AG20443 (cell line): Measurements from ENCODE around the gene INVS.
"Not testable (repeated sequence)": the region's sequence is repeated elsewhere in the genome, so short reads cannot be mapped to it uniquely, and the experiment has no call there.

Experiments used
- DNase-seq: peaks from one replicate; pipeline ENCODE4 v3.0.0; 2012; ENCODE audit warnings: low spot score, mixed read lengths

INVS gene

GRCh38 chr9:100281676-100282387 is 182.8 kb downstream of the INVS start:
- no peak for DNase-seq

DNA sequence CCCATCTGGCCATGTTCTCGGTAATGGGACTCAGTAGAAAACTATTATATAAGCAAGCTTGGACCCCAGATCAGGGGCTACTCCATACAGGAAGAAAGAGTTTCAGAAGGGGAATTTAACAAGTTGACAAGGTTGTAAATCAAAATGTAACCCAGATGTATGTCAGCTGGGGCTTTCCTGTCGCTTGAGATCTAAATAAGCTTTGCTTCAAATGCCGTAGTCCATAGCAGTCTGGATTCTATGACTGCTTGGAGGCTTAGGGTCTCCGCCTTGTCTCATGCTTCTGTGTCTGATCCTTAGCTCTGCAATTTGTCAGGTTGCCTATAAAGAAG is 183.3 kb downstream of the INVS start:
- no peak for DNase-seq

DNA sequence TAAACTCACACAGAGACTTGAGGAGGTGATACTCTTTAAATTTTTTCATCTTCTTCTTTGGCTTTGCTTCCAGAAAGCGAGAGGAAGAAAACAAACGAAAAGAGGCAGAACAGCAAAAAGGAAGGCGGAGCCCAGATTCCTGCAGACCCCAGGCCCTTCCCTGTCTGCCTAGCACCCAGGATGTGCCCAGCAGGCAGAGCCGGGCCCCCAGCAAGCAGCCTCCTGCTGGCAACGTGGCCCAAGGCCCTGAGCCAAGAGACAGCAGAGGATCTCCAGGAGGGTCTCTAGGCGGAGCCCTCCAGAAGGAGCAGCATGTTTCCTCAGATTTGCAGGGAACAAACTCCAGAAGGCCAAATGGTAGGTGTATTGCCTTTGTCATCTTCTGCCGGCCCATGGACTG is 185.2 kb downstream of the INVS start:
- no peak for DNase-seq

DNA sequence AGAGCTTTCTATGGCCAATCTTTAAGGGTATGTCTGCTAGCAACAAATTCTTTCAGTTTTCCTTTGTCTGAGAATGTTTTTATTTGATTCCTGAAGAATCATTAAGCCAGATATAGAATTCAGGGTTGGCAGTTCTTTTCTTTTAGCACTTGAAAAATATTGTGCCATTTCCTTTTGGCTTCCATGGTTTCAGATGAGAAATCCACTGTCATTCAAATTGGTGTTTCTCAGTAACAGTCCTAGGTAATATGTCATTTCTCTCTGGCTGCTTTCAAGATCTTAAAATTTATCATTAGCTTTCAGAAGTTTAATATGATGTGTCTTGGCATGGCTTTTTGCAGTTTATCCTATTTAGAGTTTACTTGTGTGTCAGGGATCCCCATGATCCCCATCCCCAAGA is 186.0 kb downstream of the INVS start:
- no peak for DNase-seq

- DNase-seq = no peak
Observed at GRCh38 chr9:100285601-100286000, 186.6 kb downstream of the INVS start.

DNA sequence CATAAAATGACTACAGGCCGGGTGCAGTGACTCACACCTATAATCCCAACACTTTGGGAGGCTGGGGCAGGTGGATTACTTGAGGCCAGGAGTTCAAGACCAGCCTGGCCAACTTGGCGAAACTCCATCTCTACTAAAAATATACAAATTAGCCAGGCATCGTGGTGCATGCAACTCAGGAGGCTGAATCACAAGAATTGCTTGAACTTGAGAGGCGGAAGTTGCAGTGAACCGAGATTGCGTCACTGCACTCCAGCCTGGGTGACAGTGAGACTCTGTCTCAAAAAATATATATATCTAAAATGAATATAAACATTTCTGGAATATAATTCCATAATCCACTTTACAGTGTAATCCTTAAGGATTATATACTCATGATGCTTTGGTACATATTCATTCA is 187.2 kb downstream of the INVS start:
- no peak for DNase-seq

DNA sequence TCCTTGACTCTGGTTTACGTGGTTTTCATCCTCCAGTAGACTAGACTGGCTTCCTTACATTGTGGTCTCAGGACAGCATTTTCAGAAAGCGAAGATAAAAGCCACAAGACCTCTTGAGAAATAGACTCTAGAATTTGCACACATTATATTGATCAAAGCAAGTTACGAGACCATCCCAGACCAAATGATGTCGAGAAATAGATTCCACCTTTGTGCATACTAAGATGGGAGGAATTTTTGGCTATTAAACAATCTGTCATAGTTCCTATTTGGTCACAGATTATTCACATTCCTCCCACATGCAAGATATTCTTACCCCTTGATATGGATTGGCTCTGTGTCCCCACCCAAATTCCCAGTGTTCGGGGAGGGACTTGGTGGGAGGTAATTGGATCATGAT is 188.1 kb downstream of the INVS start:
- no peak for DNase-seq

DNA sequence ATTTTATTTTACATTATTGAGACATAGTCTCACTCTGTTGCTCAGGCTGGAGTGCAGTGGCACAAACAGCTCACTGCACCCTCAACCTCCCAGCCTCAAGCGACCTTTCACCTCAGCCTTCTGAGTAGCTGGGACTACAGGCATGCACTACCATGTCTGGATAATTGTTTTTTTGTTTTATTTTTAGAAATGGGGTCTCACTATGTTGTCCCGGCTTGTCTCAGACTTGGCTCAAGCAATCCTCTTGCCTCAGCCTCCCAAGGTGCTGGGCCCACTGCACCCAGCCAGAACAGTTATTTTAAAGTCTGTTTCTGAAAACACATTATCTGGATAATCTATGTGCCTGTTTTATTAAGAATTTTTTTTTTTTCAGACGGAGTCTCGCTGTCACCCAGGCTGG is 191.7 kb downstream of the INVS start:
- DNase-seq = no peak

- no peak for DNase-seq
Observed at GRCh38 chr9:100292414-100292813, 193.4 kb downstream of the INVS start.

DNA sequence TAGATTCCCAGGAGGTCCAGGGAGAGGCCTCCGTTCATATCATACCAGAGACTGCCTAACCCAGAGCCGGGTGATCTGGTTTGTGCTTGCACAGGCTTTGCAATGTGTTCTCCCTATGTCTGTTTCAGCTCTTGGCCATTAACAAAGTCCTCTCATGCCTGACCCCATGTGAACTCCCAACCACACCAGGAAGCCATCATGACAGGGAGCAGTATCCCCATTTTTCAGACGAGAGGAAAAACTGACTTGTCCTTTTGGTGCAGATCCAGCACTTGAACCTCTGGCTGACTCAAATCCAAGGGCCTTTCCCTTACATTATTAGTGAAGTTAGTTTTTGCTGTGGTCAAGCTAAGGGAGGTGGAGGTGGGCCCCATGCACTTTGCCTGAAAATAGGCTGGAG is 195.3 kb downstream of the INVS start:
- DNase-seq = no peak

DNA sequence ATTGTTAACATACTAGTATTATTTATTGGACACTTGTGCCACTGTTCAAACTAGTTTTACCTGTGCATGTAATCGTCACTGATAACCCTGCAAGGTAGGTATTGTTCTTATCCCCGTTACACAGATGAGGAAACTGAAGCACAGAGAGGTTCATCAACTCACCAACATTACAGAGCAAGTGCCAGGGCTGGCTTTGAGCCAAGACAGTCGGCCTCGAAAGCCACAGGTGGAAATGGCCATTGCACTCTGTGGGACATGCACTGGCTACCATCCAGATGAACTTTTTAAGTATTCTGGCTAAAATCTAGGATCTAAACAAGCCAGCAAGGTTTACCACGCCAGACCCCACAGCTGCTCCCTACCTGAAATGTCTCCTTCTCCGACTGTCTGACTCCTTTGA is 195.8 kb downstream of the INVS start:
- no peak for DNase-seq

GRCh38 chr9:100295240-100295639 is 196.2 kb downstream of the INVS start:
- no peak for DNase-seq

DNA sequence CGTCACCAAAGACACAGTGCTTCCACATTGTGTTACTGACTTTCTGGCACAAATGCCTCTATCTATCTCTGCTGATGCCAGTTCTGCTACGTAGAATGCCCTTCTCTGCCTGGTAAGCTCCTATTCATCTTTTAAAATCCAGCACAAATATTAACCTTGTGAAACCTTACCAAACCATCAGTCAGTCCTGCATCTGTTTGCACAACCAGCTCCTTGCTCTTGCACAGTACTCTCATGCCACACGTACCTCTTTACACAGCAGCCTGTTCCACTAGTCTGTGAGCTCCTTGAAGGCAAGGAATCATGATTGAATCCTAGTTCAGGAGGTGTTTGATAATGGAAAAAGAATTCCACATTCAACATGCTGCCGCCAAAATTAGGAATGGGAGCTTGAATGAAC is 197.4 kb downstream of the INVS start:
- no peak for DNase-seq

- no peak for DNase-seq
Observed at GRCh38 chr9:100298378-100298777, 199.3 kb downstream of the INVS start.

DNA sequence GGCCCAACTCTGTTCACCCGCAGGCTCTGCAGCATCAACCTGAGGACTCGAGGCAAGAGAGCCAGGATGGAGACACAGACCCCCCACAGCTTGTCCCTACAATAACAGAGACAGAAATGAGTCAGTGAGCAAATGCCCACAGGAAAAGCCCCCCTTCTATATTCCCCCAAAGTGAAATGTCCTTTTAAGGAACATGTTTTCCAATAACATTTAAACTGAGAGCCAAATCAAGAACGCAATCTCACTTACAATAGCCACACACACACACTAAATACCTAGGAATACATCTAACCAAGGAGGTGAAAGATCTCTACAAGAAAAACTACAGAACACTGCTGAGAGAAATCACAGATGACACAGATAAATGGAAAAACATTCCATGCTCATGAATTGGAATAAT is 204.7 kb downstream of the INVS start:
- DNase-seq = no peak

DNA sequence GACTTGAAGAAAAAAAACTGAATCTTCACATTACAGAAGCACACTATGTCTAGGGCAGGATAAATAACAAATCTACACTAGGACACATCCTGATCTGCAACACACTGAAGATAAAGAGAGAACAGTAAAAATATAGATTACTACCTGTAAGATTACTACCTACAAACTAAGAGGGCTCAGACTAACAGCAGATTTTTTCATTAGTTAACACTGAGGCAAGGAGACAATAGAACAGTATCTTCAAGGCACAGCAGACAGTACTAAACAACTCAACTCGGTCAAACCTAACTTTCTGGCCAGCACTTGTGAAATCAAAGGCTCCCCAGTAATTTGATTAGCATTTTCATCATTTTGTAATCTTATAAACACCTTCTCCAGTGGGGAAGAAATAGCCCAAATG is 207.2 kb downstream of the INVS start:
- DNase-seq = no peak

DNA sequence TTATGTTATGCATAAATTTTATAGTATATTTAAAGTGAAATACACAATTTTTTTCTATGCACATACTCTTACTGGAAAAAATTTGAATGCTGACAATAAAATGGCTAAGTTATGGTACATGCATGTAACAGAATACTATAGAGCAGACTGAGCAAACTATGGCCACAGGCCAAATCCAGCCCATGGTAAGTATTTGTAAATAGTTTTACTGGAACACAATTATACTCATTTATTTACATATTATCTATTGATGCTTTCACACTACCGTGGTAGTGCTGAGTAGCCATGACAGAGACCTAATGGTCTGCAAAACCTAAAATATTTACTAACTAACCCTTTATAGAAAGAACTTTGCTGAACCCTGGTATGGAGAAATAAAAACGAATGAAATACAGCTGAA is 208.0 kb downstream of the INVS start:
- DNase-seq = no peak

GRCh38 chr9:100308965-100309564 is 210.0 kb downstream of the INVS start:
- no peak for DNase-seq

DNA sequence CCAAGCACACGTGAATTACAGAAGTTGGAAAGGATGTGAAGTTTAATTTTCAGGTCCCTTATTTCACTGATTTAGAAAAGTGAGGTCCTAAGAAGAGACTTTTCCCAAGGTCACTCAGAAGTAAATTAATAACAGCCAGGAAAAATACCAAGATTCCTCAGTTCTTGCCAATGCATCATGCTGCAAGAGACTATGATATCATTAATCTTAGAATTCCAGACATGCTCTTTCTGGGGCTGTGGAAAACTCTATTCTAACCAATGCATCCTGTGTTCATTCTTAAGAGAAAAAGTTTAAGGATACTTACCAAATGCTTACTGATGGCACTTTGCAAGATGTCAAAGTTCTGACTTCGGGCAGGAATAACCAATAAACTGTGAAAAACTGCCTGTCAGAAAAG is 210.9 kb downstream of the INVS start:
- peak; percentile 50 for DNase-seq

DNA sequence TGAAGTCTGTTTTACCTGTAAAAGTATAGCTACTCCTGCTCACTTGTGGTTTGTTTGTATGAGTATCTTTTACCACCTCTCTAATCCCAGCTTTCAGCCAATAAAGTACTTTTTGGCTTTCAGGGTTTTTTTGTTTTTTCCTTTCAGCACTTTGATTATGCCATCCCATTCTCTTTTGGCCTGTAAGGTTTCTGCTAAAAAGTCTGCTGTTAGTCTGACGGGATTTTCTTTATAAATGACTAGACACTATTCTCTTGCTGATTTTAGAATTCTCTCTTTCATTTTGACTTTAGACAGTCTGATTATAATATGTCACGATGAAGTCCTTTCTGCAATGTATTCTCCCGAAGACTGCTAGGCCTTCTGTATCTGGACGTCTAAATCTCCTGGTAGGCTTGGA is 216.5 kb downstream of the INVS start:
- no peak for DNase-seq

GRCh38 chr9:100317706-100318105 is 218.7 kb downstream of the INVS start:
- no peak for DNase-seq

- DNase-seq = peak; percentile 43
Observed at GRCh38 chr9:100322954-100323536, 224.0 kb downstream of the INVS start.

DNA sequence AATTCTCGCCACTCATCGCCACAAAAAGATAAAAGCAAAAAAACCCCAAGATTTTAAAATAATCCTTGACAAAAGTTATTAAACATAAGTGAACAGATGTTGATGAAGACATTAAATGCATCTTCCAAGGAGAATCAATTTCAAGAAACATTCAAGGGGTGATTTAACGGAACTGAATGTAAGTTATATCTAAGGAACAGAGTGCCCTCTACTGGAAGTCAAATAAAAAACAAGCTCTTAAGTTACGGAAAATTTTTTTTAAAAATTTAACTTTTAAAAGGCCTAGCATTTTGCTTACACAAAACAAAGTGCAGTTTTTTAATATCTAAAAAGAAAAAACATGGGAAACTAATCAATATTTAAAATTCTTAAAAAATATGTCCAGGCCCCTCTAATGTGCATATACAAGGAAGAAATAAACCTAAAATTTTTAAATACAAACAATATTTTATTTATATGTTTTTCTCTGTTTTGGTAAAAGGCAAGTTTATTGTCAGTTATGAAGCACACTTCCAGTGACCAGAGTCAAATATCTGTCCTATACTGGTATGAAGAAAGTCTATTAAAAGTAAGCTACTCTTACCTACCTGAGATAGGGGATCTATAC is 225.7 kb downstream of the INVS start:
- DNase-seq = peak; percentile 27

DNA sequence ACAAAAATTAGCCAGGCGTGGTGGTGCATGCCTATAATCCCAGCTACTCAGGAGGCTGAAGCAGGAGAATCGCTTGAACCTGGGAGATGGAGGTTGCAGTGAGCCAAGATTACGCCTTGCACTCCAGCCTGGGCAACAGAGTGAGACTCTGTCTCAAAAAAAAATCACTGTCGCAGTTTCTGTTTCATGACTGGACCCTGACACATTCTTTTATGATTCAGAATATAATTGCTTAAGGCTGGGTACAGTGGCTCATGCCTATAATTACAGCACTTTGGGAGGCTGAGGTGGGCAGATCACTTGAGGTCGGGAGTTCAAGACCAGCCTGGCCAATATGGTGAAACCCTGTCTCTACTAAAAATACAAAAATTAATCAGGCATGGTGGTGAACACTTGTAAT is 239.7 kb downstream of the INVS start:
- DNase-seq = not testable (repeated sequence)
